ENCODE data around the gene SH3RF3. TPM values are rescaled to one million over a fixed set of nuclear protein-coding genes. Genes with fewer than 3 reads are reported as not detected.
A peak's percentile ranks its signal among the peaks of the same experiment; 100 is the strongest.

Gene SH3RF3
- total RNA-seq, 1 experiment from 2014 or later = 21.7 TPM

GRCh38 chr2:109290887-109291643 is 162.1 kb downstream of the SH3RF3 start:
- H3K27ac Mint-ChIP-seq (ENCODE audit: low read depth, unreplicated experiment) = no peak overlapping the region
- peaks cover 5% of the 10 kb centered on the region for H3K36me3 Mint-ChIP-seq (ENCODE audit: insufficient read depth, unreplicated experiment)
- POLR2A ChIA-PET = no interaction called here
- no peaks in the 10 kb centered on the region for H3K9me3 Mint-ChIP-seq (ENCODE audit: unreplicated experiment)
- intact Hi-C loops (cut with micrococcal nuclease) = no loop called here
- CTCF ChIA-PET = interaction anchor here (0.7 kb wide), 2 partner anchors 9 kb away, joined by 3 read pairs; no protein-coding TSS in a partner anchor
- TF ChIP-seq CTCF (IDR thresholded peaks at IDR 0.05; ENCODE audit: unreplicated experiment) = no peak
- H3K4me3 Mint-ChIP-seq (ENCODE audit: unreplicated experiment) = no peak overlapping the region
- H3K4me1 Mint-ChIP-seq (ENCODE audit: insufficient read depth, unreplicated experiment) = no peaks in the 10 kb centered on the region
- no peaks in the 10 kb centered on the region for H3K27me3 Mint-ChIP-seq (ENCODE audit: insufficient read depth, unreplicated experiment)
- no TSS peak for BruUV-seq (replicated peaks)
- DNase-seq (ENCODE audit: unreplicated experiment) = peak; percentile 20

- BruUV-seq (replicated peaks) = no TSS peak
- no peak overlapping the region for H3K4me3 Mint-ChIP-seq (ENCODE audit: unreplicated experiment)
- no peak overlapping the region for H3K27ac Mint-ChIP-seq (ENCODE audit: low read depth, unreplicated experiment)
- no peak for DNase-seq (ENCODE audit: unreplicated experiment)
- H3K36me3 Mint-ChIP-seq (ENCODE audit: insufficient read depth, unreplicated experiment) = peaks cover 5% of the 10 kb centered on the region
- intact Hi-C loops (cut with micrococcal nuclease) = no loop called here
- no peak for TF ChIP-seq CTCF (IDR thresholded peaks at IDR 0.05; ENCODE audit: unreplicated experiment)
- H3K27me3 Mint-ChIP-seq (ENCODE audit: insufficient read depth, unreplicated experiment) = no peaks in the 10 kb centered on the region
- CTCF ChIA-PET = no interaction called here
- H3K9me3 Mint-ChIP-seq (ENCODE audit: unreplicated experiment) = no peaks in the 10 kb centered on the region
- POLR2A ChIA-PET = interaction anchor here (0.7 kb wide), 1 partner anchor 30 kb away, joined by 4 read pairs; no protein-coding TSS in a partner anchor
- H3K4me1 Mint-ChIP-seq (ENCODE audit: insufficient read depth, unreplicated experiment) = no peaks in the 10 kb centered on the region
These were observed 163.4 kb downstream of the SH3RF3 start for GRCh38 chr2:109292386-109292785.

GRCh38 chr2:109293663-109294062 is 164.7 kb downstream of the SH3RF3 start:
- peaks cover 5% of the 10 kb centered on the region for H3K36me3 Mint-ChIP-seq (ENCODE audit: insufficient read depth, unreplicated experiment)
- no peaks in the 10 kb centered on the region for H3K4me1 Mint-ChIP-seq (ENCODE audit: insufficient read depth, unreplicated experiment)
- no peak overlapping the region for H3K27ac Mint-ChIP-seq (ENCODE audit: low read depth, unreplicated experiment)
- TF ChIP-seq CTCF (IDR thresholded peaks at IDR 0.05; ENCODE audit: unreplicated experiment) = no peak
- no TSS peak for BruUV-seq (replicated peaks)
- no peaks in the 10 kb centered on the region for H3K9me3 Mint-ChIP-seq (ENCODE audit: unreplicated experiment)
- CTCF ChIA-PET = no interaction called here
- POLR2A ChIA-PET = no interaction called here
- DNase-seq (ENCODE audit: unreplicated experiment) = no peak
- H3K27me3 Mint-ChIP-seq (ENCODE audit: insufficient read depth, unreplicated experiment) = no peaks in the 10 kb centered on the region
- no peak overlapping the region for H3K4me3 Mint-ChIP-seq (ENCODE audit: unreplicated experiment)
- intact Hi-C loops (cut with micrococcal nuclease) = no loop called here

- CTCF ChIA-PET = interaction anchor here (0.5 to 0.7 kb wide), 2 partner anchors 9 to 292 kb away, joined by 3 read pairs; no protein-coding TSS in a partner anchor
- POLR2A ChIA-PET = no interaction called here
- H3K9me3 Mint-ChIP-seq (ENCODE audit: unreplicated experiment) = no peaks in the 10 kb centered on the region
- H3K36me3 Mint-ChIP-seq (ENCODE audit: insufficient read depth, unreplicated experiment) = peaks cover 5% of the 10 kb centered on the region
- no peak for TF ChIP-seq CTCF (IDR thresholded peaks at IDR 0.05; ENCODE audit: unreplicated experiment)
- DNase-seq (ENCODE audit: unreplicated experiment) = no peak
- H3K4me3 Mint-ChIP-seq (ENCODE audit: unreplicated experiment) = no peak overlapping the region
- H3K4me1 Mint-ChIP-seq (ENCODE audit: insufficient read depth, unreplicated experiment) = no peaks in the 10 kb centered on the region
- no peak overlapping the region for H3K27ac Mint-ChIP-seq (ENCODE audit: low read depth, unreplicated experiment)
- intact Hi-C loops (cut with micrococcal nuclease) = no loop called here
- no TSS peak for BruUV-seq (replicated peaks)
- H3K27me3 Mint-ChIP-seq (ENCODE audit: insufficient read depth, unreplicated experiment) = no peaks in the 10 kb centered on the region
These were observed 165.5 kb downstream of the SH3RF3 start for GRCh38 chr2:109294523-109294922.
